HCT116 (cell line): ENCODE results near the gene TBC1D21. TPM values are rescaled to one million over a fixed set of nuclear protein-coding genes. Genes with fewer than 3 reads are reported as not detected.
A peak's percentile ranks its signal among the peaks of the same experiment; 100 is the strongest.

Experiments used
- ATAC-seq: fragments of 200-7000 bp; cut with Tn5 transposase; 2 replicates; pipeline ENCODE4 v1.9.1; 2020; ENCODE audit warnings: mild to moderate bottlenecking, moderate library complexity
- BruUV-seq: library from RNA; stranded (reverse); fragments of 400-500 nt; replicated peaks from 2 replicates; lab custom pipeline; 2021; lab: Mats Ljungman, UMichigan
- CTCF ChIA-PET: fragments of 300-600 bp; sonication (Branson Sonifier 250); formaldehyde crosslinking; loops from one replicate; lab custom pipeline; 2021; ENCODE audit warnings: antibody characterized with exemption; lab: Charles Lee
- POLR2A ChIA-PET: fragments of 300-600, 350-600 bp; sonication (Branson Sonifier 250); formaldehyde crosslinking; loops from one replicate; lab custom pipeline; 2021; ENCODE audit warnings: antibody characterized with exemption; lab: Charles Lee
- RAD21 ChIA-PET, 2 experiments: fragments of 300-600 bp; sonication (Branson Sonifier 250); formaldehyde crosslinking; loops; one replicate each; lab custom pipeline; 2023; ENCODE audit warnings: low total read pairs in 2 of 2; ENCODE audit not compliant: uncharacterized antibody in 2 of 2, unreplicated experiment in 2 of 2, low non-redundant PET in 1 of 2; lab: Charles Lee
- DNase-seq: peaks from one replicate; pipeline ENCODE4 v3.0.0-alpha.2; 2010; ENCODE audit warnings: low read depth, low spot score
- H2AFZ ChIP-seq: fragments of 200-600 bp; shearing (Covaris generic), sonication (generic); 2 replicates; pipeline ENCODE4 v1.6.1; 2017; ENCODE audit warnings: low read depth, mixed run types, mixed read lengths, antibody characterized with exemption, low read length; ENCODE audit not compliant: poor library complexity, severe bottlenecking
- H3K27ac ChIP-seq: 2 replicates; pipeline ENCODE4 v1.5.1; 2012; ENCODE audit warnings: low read depth, low read length
- H3K27me3 ChIP-seq: fragments of 200-600 bp; sonication (generic); 2 replicates; pipeline ENCODE4 v1.6.1; 2016; ENCODE audit warnings: mixed run types, low read length, mixed read lengths; ENCODE audit not compliant: insufficient read depth
- H3K36me3 ChIP-seq, 2 experiments: fragments of 200-500 bp in 1 of 2; fragments of 200-600 bp in 1 of 2; sonication (Bioruptor generic) in 1 of 2; sonication (generic) in 1 of 2; 2 replicates each; pipeline versions ENCODE4 v1.5.1 to v1.6.1; 2014 to 2016; ENCODE audit warnings: low read length in 2 of 2, inconsistent platforms in 1 of 2, mixed read lengths in 1 of 2, mixed run types in 1 of 2; ENCODE audit not compliant: insufficient read depth in 2 of 2, control insufficient read depth in 1 of 2
- H3K4me1 ChIP-seq, 2 experiments: fragments of 200-600 bp in 1 of 2; sonication (generic) in 1 of 2; 2 replicates each; pipeline versions ENCODE4 v1.5.1 to v1.6.1; 2012 to 2017; ENCODE audit warnings: low read length in 2 of 2, inconsistent platforms in 1 of 2, mild to moderate bottlenecking in 1 of 2, mixed read lengths in 1 of 2, mixed run types in 1 of 2, moderate library complexity in 1 of 2; ENCODE audit not compliant: insufficient read depth in 2 of 2, control insufficient read depth in 1 of 2
- H3K4me2 ChIP-seq: fragments of 200-600 bp; sonication (generic); 2 replicates; pipeline ENCODE4 v1.6.1; 2017; ENCODE audit warnings: mixed run types, low read length, mixed read lengths
- H3K4me3 ChIP-seq, 2 experiments: fragments of 200-600 bp in 1 of 2; sonication (generic) in 1 of 2; replicated peaks in 1 of 2; 2 replicates each; pipeline ENCODE4 v1.5.1; 2011 to 2016; ENCODE audit warnings: low read length in 2 of 2, control low read depth in 1 of 2, low read depth in 1 of 2, mild to moderate bottlenecking in 1 of 2, mixed read lengths in 1 of 2, mixed run types in 1 of 2
- H3K79me2 ChIP-seq: fragments of 200-600 bp; sonication (generic); 2 replicates; pipeline ENCODE4 v1.6.1; 2017; ENCODE audit warnings: mild to moderate bottlenecking, mixed run types, low read length, moderate library complexity, mixed read lengths; ENCODE audit not compliant: insufficient read depth
- H3K9ac ChIP-seq: fragments of 200-600 bp; sonication (generic); 2 replicates; pipeline ENCODE4 v1.6.1; 2016; ENCODE audit warnings: low read length, mixed read lengths
- H3K9me2 ChIP-seq: fragments of 200-600 bp; sonication (generic), shearing (Covaris generic); 2 replicates; pipeline ENCODE4 v1.6.1; 2017; ENCODE audit warnings: mixed run types, mild to moderate bottlenecking, moderate library complexity; ENCODE audit not compliant: insufficient read depth
- H3K9me3 ChIP-seq, 2 experiments: fragments of 200-500 bp in 1 of 2; fragments of 200-600 bp in 1 of 2; sonication (Bioruptor generic) in 1 of 2; sonication (generic) in 1 of 2; 2 replicates each; pipeline ENCODE4 v1.6.1; 2014 to 2017; ENCODE audit warnings: low read length in 2 of 2, mixed read lengths in 2 of 2, inconsistent platforms in 1 of 2, low read depth in 1 of 2, mild to moderate bottlenecking in 1 of 2, mixed run types in 1 of 2, moderate library complexity in 1 of 2; ENCODE audit not compliant: control insufficient read depth in 1 of 2, insufficient read depth in 1 of 2
- H4K20me1 ChIP-seq: fragments of 200-600 bp; sonication (generic), shearing (Covaris generic); 2 replicates; pipeline ENCODE4 v1.6.1; 2017; ENCODE audit warnings: mixed run types, mild to moderate bottlenecking, moderate library complexity; ENCODE audit not compliant: insufficient read depth
- CBX3 ChIP-seq: IDR thresholded peaks from 2 replicates; pipeline ENCODE4 v1.6.1; 2012; ENCODE audit warnings: low read depth
- ELF1 ChIP-seq: IDR thresholded peaks from 2 replicates; pipeline ENCODE4 v1.6.1; 2012; ENCODE audit warnings: low read depth, borderline replicate concordance
- EZH2 ChIP-seq: fragments of 200-600 bp; sonication (generic); IDR thresholded peaks from 2 replicates; pipeline ENCODE4 v1.6.1; 2017; ENCODE audit warnings: antibody characterized with exemption, mixed run types
- EZH2phosphoT487 ChIP-seq: fragments of 200-600 bp; IDR thresholded peaks from 2 replicates; pipeline ENCODE4 v1.6.1; 2018; ENCODE audit warnings: antibody characterized with exemption, borderline replicate concordance
- FOSL1 ChIP-seq: IDR thresholded peaks from 2 replicates; pipeline ENCODE4 v1.6.1; 2012; ENCODE audit warnings: low read depth
- SP1 ChIP-seq: IDR thresholded peaks from 2 replicates; pipeline ENCODE4 v1.6.1; 2012; ENCODE audit warnings: low read depth
- SRF ChIP-seq: IDR thresholded peaks from 2 replicates; pipeline ENCODE4 v1.6.1; 2012; ENCODE audit warnings: low read depth
- TCF7L2 ChIP-seq: IDR thresholded peaks from 2 replicates; pipeline ENCODE4 v1.7.0; 2011; ENCODE audit warnings: borderline replicate concordance, inconsistent platforms; ENCODE audit not compliant: insufficient read depth, insufficient read length; ENCODE audit errors: extremely low read depth
- YY1 ChIP-seq: IDR thresholded peaks from 2 replicates; pipeline ENCODE4 v1.6.1; 2011; ENCODE audit warnings: low read length, low read depth, moderate library complexity, mild to moderate bottlenecking; ENCODE audit not compliant: insufficient replicate concordance; ENCODE audit errors: extremely low read depth
- intact Hi-C: fragments of 100-400 bp; cut with micrococcal nuclease; formaldehyde crosslinking; loops from 2 replicates; pipeline ENCODE4 v1.10.0; 2022
- total RNA-seq: library from RNA; stranded (reverse); gene quantifications from one replicate; pipeline ENCODE4 v1.2.1, GENCODE V29; 2021; ENCODE audit not compliant: unreplicated experiment
- TF ChIP-seq, protein P1 (sequence below): IDR thresholded peaks from 2 replicates; pipeline ENCODE4 v1.6.1; 2011; ENCODE audit warnings: mild to moderate bottlenecking, low read length, moderate library complexity; ENCODE audit not compliant: insufficient replicate concordance; ENCODE audit errors: extremely low read depth
- TF ChIP-seq, protein P2 (sequence below): IDR thresholded peaks from 2 replicates; pipeline ENCODE4 v1.6.1; 2012; ENCODE audit warnings: low read depth
- TF ChIP-seq, protein P3 (sequence below): IDR thresholded peaks from 2 replicates; pipeline ENCODE4 v1.6.1; 2012

Gene TBC1D21
- total RNA-seq, 1 experiment from 2014 or later, result not detected

DNA sequence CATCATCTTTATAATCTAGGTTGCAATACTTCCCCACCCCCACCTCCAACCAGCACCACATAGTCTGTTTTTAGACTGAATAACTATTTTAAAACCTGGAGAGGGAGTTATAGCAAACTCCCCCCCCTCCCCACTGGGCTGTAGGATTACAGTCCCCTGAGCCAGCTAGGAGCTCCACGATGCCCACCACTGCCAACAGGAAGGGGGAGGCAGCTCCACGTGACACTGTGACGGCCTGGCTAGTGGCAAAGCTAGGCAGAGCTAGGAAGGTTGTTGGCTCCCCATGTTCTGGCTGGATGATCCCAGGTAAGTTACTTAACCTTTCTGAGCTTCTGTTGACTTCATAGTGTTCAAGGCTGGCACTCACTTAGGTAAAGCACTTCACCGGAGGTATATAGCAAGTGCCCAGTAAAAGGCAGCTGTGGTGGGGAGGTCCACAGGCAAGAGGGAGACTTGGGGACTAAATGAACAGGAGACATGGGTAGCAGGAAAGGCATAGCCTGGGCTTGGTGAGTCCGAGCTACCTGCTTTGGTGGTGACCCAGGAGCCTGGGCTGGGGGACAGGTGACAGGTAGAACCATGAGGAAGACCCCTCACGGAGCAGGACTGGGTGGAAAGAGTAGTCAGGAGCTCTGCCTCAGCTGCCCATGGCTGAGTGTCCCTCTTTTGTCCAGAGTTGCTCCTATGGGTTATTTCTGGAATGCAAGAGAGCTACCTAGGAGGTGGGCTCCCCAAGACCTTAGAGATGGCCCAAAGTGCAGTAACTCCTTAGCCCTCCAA, 4.0 kb upstream of the TBC1D21 start:
- Histone ChIP-seq H3K9ac (no peak overlapping the region), H3K4me1 (no peaks in the 10 kb centered on the region), H3K27me3 (peaks cover 78% of the 10 kb centered on the region), H3K79me2 (no peaks in the 10 kb centered on the region), H3K36me3 (no peaks in the 10 kb centered on the region), H3K9me3 (no peaks in the 10 kb centered on the region), H2AFZ (no peak overlapping the region), H3K4me2 (no peak overlapping the region), H4K20me1 (no peaks in the 10 kb centered on the region), H3K4me3 (no peak overlapping the region), H3K27ac (no peak overlapping the region), H3K9me2 (no peaks in the 10 kb centered on the region)
- intact Hi-C loops, result no loop called here
- BruUV-seq, result no TSS peak
- ATAC-seq, result no peak
- TF ChIP-seq EZH2phosphoT487, result no peak
- no peak for DNase-seq
- CTCF ChIA-PET, result no interaction called here
- POLR2A ChIA-PET, result no interaction called here
- RAD21 ChIA-PET, result no interaction called here

DNA sequence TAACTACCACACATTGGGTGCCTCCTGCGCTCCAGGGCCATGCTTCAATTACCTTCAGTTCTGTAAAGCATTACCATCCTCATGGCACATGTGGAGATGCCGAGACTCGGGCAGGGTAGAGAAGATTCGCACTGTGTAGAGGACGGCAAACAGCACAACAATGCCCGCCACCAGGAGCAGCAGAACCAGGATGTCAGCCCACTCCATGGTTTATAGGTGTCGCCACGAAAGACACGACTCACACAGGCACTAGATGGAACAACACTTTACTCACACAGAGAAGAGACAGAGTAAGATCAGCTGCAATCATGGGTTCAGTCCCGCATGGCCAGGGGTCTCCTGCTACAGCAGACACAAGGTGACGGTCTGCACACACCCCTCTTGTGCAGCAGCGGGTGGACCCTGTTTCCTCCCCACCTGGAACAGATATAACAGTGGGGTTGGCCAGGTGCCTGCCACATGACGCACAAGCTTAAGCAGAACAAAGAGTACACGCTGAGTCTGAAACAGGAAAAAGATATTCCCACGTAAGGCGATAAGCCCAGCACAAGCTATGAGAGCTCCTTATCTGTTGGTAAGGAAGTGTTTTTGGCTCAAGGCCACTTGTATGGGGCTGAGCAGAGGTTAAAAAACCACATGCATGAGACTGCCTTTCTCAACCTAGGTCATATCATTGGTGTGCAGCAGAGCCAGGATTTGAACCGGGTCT, 2.5 kb upstream of the TBC1D21 start:
- H3K9me2 ChIP-seq, result no peaks in the 10 kb centered on the region
- no peak overlapping the region for H3K27ac ChIP-seq
- H3K27me3 ChIP-seq, result peaks cover 63% of the 10 kb centered on the region; the same call in 1 of the 2 replicates
- H3K79me2 ChIP-seq, result no peaks in the 10 kb centered on the region
- no peak overlapping the region for H3K4me2 ChIP-seq
- H3K9me3 ChIP-seq, result no peaks in the 10 kb centered on the region
- ChIA-PET RAD21 (no interaction called here), CTCF (interaction anchor here (0.5 kb wide), 1 partner anchor 147 kb away, joined by 3 read pairs; no protein-coding TSS in a partner anchor), POLR2A (no interaction called here)
- no peaks in the 10 kb centered on the region for H3K36me3 ChIP-seq
- ATAC-seq (peak; percentile 22), DNase-seq (no peak)
- no peak overlapping the region for H3K9ac ChIP-seq
- intact Hi-C loops, result no loop called here
- no peak overlapping the region for H2AFZ ChIP-seq
- H3K4me3 ChIP-seq, result no peak overlapping the region
- no peaks in the 10 kb centered on the region for H3K4me1 ChIP-seq
- H4K20me1 ChIP-seq, result no peaks in the 10 kb centered on the region
- BruUV-seq, result no TSS peak
- TF ChIP-seq YY1, result no peak
- no peak for TF ChIP-seq CBX3
- no peak for TF ChIP-seq FOSL1
- TF ChIP-seq, protein P1, sequence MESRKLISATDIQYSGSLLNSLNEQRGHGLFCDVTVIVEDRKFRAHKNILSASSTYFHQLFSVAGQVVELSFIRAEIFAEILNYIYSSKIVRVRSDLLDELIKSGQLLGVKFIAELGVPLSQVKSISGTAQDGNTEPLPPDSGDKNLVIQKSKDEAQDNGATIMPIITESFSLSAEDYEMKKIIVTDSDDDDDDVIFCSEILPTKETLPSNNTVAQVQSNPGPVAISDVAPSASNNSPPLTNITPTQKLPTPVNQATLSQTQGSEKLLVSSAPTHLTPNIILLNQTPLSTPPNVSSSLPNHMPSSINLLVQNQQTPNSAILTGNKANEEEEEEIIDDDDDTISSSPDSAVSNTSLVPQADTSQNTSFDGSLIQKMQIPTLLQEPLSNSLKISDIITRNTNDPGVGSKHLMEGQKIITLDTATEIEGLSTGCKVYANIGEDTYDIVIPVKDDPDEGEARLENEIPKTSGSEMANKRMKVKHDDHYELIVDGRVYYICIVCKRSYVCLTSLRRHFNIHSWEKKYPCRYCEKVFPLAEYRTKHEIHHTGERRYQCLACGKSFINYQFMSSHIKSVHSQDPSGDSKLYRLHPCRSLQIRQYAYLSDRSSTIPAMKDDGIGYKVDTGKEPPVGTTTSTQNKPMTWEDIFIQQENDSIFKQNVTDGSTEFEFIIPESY, result no peak
- TF ChIP-seq TCF7L2, result no peak
- TF ChIP-seq EZH2, result no peak
- no peak for TF ChIP-seq SP1
- TF ChIP-seq ELF1, result no peak
- TF ChIP-seq, protein P2, sequence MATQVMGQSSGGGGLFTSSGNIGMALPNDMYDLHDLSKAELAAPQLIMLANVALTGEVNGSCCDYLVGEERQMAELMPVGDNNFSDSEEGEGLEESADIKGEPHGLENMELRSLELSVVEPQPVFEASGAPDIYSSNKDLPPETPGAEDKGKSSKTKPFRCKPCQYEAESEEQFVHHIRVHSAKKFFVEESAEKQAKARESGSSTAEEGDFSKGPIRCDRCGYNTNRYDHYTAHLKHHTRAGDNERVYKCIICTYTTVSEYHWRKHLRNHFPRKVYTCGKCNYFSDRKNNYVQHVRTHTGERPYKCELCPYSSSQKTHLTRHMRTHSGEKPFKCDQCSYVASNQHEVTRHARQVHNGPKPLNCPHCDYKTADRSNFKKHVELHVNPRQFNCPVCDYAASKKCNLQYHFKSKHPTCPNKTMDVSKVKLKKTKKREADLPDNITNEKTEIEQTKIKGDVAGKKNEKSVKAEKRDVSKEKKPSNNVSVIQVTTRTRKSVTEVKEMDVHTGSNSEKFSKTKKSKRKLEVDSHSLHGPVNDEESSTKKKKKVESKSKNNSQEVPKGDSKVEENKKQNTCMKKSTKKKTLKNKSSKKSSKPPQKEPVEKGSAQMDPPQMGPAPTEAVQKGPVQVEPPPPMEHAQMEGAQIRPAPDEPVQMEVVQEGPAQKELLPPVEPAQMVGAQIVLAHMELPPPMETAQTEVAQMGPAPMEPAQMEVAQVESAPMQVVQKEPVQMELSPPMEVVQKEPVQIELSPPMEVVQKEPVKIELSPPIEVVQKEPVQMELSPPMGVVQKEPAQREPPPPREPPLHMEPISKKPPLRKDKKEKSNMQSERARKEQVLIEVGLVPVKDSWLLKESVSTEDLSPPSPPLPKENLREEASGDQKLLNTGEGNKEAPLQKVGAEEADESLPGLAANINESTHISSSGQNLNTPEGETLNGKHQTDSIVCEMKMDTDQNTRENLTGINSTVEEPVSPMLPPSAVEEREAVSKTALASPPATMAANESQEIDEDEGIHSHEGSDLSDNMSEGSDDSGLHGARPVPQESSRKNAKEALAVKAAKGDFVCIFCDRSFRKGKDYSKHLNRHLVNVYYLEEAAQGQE, result no peak
- TF ChIP-seq, protein P3, sequence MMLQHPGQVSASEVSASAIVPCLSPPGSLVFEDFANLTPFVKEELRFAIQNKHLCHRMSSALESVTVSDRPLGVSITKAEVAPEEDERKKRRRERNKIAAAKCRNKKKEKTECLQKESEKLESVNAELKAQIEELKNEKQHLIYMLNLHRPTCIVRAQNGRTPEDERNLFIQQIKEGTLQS, result no peak
- TF ChIP-seq SRF, result no peak
